Stimulated activated CD8-positive, alpha-beta memory T cell treated with anti-CD3 and anti-CD28 coated beads, Interleukin-4, amount 100 ng/mL, for 24 hours (primary cell): ENCODE measurements around the gene KCTD17.

Source experiments
- DNase-seq: peaks from one replicate; pipeline ENCODE4 v3.0.0-alpha.2; 2020; ENCODE audit warnings: low read depth

The KCTD17 gene

DNA sequence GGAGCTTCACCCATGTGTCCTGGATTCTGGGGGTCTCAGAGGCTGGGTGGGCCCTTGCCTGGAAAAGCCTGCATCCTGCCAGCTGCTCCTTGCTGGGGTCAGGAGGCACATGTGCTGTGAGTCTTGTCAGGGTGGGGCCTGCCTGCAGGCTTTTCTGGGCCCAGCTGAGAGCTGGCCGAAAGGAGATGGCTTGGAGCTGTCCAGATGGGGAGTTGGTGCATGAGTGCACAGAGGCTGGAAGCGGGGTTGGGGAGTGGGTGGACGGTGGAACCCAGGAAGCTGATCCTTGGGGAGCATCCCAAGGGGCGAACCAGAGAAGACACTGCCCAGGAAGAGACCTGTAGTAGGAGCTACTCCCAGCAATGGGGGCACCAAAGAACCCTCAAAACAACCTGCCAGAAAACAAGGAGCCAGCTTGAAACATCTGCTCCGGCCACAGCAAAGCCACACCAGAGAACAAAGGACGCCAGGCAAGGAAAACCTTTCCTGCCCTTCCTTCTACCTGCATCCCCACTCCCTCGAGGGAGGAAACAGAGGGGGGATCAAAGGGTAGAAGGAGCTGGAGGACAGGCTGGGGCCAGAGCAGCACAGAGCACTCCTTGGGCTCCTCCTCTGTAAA, 8.2 kb upstream of the KCTD17 start:
- no peak for DNase-seq

DNA sequence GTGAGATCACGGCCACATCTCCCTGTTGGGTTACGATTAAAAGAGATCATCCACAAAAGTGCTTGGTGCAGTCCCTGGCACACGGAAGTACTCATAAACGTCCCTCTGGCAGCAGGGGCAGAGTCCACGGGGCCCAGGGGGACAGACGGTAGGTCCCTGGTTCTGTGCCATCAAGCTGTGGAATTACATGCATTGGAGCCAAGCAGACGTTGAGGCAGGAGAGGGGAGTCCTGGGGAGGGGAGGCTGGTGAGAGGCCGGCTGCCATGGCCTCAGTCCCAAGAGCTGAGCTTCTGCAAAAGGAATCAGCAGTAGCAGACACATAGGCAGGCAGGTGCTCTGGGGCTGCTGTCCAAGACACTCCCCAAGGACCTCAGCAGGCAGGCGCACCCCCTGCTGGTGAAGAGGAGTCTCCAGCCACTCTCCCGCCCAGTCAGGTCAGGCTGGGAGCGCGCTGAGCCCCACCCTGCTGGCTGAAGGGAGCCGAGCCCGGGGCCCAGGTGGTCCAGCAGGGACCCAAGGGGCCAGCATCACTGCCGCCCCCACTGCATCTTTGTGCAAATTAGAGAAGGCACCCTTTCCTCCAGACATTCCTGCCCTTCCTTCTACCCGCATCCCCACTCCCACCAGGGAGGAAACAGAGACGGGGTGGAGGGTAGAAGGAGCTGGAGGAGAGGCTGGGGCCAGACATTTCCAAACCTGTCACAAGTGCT, 7.6 kb upstream of the KCTD17 start:
- peak; percentile 26 for DNase-seq

DNA sequence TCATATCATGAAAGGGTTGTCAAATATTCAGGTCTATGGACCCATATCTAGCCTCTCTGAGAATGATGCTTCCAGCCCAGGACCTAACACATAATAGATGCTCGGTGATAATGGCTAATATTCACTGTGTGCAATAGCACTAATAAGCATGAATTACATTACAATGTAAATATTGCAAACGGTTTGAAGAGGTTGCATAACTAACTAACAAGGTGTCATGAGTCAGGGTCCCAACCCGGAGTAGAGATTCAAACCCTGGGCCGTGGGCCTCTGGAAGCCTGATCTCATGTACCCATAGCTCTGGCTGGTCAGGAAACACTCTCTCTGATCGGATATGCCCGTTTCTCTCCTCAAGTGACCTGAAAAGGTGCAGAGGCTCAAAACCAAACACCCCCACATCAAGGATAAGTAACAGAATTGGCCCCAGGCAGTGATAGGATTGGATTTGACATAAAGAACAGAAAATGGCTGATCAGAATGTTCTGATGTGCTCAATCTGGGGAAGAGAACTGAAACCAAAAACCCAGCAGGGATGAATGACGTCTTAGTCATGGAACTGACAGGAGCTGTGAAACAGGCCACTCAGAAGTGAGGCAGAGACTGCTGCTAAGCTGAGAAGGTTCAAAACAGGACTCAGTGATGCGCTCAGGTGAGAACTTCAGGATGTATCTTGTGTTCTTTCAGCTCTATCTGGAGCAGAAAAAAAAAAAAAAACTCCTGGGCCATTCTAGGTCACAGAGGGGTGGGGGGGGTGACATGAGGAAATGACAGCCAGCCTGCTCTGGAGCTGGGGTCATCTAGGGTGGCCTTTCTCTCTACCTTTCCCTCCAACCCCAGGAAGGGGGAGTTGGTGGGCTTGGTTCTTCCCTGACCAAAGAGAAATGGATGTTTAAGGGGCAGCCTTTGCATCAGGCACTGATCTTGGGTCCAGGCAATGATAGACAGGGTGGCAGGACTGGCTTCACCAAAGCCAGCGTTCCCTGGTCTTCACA, 6.6 kb upstream of the KCTD17 start:
- no peak for DNase-seq

DNA sequence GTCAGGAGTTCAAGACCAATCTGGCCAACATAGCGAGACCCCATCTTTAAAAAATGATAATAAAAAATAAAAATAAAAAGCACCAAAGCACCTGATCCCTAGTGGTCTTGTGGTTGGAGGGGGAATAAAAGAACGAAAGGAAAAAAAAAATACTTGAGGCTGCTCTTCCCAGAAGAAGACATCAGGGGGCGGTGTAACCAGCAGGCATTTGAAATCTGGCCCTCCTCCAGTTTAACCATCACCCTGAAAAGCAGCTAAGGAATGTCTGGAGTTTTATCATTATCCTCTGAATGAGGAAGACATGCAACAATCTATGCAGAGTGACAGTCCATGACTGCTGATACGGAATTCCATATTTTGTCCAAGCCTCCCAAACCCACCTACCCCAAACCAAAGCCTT, 5.6 kb upstream of the KCTD17 start:
- no peak for DNase-seq

DNA sequence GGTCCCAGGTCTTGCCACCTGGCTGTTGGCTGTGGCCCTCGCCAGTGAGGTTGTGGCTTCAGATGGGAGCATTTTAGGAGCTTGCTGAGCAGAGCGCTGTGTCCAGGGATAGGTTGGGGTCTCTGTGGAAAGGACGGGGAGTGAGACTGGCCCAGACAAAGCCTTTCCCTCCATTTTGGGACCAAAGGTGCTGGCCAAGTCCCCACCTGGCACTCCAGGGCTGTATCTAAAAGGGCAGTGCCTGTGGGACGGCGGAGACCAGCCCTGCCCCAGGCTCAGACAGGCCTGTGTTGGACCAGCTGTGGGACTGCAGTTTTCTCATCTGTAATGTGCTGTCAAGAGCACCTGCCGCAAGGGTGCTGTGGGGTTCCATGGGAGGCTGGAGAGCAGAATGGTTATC, 5.0 kb upstream of the KCTD17 start:
- no peak for DNase-seq

DNA sequence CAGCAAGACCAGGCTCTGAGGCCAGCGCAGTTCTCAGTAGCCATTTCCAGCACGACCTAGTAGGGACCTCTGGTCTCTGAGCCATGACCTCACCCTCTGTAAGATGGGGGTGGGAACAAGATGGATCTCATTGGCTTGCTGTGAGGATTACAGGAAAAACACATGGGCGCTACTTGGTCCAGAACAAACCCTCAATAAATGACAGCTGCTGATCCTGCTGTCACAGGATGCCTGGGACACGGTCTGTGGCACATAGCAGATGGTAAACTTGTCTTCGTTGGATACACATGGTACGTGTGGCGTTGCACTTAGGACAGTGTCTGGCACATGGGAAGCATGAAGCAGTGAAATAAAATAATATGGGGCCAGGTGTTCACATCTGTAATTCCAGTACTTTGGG, 4.5 kb upstream of the KCTD17 start:
- DNase-seq: no peak

DNA sequence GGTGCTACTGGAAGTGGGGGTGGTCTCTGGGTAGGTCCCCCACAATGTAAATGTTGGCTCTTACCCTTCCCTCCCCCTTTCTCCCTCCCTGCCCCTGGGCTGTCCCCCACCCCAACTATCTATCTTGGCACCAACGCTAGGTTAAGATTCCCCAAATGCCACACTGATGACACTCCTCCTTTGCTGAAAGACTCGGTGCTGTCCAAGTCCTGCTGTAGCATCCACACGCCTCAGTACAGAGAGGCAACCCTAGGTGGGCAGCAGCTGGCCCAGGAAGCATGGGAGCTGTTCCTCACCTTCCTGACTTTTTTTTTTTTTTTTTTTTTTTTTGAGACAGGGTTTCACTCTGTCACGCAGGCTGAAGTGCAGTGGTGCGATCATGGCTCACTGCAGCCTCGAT, 3.4 kb upstream of the KCTD17 start:
- no peak for DNase-seq

DNA sequence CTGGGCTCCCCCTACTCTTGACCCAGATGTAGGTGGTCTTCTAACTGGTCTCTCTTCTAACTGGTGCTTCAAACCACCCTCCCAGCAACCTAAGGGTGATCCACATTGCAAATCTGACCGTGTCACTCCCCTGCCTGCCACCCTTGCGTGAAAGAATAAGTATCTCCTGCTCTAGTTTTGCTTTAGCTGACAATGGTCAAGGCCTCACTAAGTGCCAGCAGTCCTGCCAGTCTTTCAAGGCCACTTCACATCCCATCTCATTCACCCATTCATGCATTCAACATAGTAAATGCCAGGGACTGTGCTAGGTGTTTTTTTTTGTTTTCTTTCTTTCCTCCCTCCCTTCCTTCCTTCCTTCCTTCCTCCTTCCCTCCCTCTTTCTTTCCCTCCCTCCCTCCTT, 2.3 kb upstream of the KCTD17 start:
- DNase-seq: no peak

DNA sequence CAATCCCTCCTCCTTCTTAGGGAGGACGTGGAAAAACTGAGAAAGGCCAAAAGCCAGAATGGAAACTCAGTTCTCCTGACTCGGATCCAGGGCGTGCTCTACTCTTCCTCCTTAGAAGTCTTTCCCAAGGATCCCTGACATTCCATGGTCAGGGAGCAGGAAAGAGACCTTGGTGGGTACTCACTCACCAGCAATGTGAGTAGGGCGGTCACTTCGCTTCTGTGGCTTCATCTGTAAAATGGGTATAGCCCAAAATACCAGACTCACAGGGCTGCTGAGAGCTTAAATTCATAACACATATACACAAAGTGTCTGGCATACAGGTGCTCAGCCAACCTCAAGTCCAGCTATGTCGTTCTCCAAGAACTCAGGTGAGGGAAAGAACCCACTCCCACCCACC, 629 bp upstream of the KCTD17 start:
- DNase-seq: no peak

DNA sequence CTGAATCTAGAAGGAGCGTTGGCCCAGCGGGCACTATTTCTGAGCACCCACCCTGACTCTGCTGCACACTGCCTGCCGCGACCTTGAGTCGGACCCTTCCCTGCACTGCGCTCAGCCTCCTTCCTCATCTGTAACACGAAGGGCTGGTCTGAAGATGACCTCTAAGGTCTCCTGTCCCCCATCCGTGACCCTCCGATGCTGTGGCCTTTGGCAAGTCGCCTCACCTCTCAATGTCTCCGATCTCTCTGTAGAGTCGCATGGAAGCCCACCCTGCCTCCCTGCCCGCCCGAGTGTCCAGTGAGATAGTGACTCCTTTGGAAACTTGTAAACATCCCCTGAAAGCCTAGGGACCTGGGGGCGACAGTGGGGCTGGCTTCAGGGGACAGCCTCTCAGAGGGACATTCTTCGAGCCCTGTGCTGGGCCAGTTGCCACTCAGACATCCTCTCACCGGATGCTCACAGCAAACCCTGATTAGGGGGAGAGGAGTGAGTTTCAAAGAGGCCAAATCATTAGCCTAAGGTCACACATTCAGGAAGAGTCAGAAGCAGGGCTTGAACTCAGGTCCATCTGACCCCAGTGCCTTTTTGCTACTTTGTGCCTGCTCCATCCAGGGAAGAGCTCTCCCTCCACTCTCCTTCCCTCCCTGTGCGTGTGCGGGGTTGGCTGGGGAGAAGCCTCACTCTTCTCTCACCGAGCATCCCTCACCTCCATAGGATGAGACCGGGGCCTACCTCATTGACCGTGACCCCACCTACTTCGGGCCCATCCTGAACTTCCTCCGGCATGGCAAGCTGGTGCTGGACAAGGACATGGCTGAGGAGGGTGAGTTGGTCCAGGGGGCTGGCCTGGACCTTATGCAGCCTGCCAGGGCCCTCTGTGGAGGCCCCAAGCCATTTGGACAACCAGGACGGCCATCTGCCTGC, 1.1 kb downstream of the KCTD17 start:
- DNase-seq: no peak

DNA sequence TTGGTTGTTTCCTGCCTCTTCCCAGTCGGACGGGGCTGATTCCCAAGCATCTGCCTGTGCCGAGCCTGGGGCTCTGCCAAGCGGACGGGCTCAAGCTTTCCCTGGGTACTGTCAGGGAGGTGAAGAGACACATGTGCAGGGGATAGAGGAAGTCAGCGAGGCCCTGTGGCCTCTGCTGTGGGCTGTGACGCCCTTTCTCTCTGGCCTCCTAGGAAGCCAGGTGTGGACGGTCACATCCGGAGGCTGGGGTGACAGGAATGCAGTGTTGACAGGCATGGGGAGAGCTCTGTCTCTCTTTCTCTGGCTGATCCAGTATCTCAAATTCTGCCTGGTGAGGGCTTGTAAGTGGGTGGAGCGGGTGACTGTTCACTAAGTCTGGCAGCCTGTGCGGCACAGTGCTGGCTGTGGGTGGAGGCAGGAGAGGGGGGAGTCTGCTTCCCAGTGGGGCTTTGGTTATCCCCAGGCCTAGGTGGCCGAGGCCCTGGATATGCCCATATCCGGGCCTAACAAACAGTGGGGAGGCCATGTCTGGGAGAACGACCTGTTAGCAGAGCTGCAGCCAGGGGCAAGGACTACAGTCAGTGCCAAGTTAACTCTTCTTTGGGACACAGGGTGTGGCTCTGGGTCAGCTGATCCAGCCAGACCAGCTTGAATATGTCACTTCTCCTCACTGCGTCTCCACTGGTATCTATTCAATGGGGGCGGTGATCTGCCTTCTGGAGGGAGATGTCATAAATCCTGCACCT, 1.9 kb downstream of the KCTD17 start:
- no peak for DNase-seq

DNA sequence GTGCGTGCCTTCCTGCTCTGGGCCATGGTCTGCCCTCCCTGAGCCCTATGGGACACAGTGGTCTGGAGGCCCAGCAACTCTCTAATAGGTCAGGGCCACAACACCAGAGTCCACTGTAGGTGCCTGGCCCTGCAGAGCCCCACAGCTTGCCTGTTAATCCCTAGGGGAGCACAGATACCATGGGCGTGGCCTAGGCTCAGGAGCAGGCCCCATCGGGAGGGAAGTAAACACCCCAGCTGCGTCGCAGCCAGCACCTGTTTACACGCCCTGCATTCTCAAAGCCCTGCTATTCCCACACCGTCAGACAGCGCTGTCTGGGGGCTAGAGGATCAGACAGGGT, 2.5 kb downstream of the KCTD17 start:
- DNase-seq: no peak

DNA sequence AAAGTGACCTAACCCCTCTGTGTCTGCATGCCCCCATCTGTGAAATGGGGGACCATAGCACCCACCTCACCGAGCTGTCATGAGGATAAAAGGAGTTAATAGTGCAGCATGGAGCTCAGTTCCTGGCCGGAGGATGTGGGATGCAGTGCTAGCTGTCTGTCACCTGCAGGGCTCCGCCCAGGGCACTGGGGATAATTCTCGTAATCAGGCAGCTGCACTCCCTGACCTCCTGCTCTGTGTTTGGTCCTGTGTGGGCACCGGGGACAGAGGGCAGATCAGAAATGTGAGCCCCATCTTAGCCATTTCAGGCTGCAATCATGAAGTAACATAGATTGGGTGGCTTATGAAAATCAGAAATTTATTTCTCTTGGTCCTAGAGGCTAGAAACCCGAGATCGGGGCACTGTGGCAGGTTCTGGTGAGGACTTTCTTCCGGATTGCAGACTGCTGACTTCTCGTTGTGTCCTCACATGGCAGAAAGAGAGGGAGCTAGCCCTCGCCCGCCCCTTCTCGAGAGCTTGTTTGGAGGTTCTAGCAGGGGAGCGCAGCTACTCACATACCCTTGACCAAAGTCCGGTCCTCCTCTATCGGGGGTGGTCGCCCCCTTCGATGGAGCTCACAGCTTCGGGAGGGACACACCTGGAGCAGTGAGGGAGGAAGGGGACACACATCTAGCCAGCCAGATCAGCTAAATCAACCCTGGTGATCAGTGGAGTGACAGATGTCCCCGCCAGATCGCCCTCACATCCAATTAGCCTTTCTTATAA, 3.2 kb downstream of the KCTD17 start:
- no peak for DNase-seq

DNA sequence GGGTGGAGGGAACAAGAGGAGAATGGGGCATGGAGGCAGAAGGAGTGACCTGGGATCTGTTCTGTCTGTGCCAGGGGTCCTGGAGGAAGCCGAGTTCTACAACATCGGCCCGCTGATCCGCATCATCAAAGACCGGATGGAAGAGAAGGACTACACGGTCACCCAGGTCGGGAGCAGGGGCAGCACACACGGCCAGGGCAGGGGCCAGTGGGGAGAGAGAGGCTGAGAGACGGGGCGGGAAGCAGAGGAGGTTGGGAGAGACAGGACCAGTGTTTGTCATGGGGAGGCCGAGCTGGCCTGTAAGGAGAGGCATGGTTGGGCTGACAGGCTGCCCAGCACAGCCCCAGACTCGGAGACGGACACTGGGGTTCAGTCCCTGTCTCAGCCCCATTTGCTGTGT, 4.7 kb downstream of the KCTD17 start:
- no peak for DNase-seq

DNA sequence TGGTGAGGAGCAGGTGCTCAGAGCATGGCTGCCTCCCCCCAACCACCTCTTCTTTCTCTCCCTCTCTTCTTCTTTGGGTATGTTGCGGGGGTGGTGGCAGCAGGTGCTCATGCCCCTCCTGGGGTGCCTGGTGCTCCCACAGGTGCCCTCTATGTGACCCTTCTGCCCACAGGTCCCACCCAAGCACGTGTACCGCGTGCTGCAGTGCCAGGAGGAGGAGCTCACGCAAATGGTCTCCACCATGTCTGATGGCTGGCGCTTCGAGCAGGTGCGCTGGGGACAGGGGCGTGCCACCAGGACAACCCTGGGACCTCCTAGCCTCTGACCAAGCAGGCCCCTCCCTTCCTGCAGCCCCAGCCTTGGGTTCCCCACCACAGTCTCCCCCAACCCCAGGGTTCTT, 5.7 kb downstream of the KCTD17 start:
- no peak for DNase-seq

DNA sequence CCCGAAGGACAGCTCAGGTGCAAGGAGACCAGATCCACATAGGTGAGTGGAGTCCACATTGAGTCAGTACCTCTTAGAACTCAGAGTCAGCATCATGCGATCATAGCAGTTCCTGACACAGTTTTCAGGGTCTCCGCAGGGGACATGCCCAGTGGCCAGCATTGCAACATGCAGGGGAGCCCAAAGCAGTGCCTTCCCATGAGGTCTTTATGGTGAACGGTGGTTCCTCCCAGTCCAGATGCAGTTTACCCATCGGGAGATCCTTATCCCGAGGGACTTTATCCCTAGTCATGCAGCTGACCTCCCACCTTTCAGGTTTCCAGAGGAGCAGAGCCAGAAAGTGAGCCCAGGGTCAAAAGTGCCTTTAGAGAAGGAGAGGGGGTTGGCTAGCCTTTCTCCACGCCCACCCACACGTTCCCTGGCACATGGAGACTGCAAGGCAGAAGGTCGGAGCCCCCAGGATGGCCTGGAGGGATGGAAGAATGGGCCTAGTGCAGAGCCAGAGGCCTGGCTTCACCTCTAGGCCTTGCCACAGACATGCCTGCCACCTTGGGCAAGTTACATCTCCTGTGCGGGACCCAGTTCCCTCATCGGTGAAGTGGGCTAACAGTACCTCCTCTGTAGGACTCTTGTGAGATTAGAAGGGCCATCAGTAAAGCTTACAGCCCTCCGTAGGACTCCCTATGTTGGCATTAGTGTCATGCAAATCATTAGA, 6.4 kb downstream of the KCTD17 start:
- no peak for DNase-seq

DNA sequence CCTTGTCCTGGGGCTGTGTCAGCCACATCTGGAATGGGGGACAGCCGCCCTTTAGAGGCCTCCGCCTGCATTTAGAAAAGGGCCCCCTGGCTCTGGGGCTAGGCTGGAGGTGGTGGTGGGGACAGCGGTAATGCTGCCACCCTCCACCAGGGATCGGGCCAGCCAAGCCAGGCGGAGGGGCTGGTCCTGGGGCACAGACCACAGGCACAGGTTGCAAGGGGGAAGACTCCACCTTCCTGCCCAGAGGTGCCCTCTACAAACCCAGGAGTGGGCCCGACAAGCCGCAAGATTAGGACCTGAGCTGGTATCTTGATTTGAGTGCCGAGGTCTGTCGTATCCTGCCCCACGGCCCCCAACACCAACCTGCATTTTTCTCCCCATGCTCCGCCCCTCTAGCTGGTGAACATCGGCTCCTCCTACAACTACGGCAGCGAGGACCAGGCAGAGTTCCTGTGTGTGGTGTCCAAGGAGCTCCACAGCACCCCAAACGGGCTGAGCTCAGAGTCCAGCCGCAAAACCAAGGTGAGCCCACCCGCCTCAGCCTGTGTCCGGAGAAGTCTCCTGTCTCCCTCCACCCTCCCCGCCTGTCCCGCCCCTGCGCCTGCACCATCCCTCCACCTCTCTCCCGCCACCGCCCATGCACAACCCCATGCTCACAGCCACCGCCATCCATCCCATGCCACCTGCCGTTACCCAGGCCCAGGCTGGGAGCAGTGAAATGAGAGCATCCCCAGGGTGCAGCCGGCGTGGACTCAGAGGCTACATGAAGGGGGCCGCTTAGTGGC, 7.6 kb downstream of the KCTD17 start:
- DNase-seq: no peak

DNA sequence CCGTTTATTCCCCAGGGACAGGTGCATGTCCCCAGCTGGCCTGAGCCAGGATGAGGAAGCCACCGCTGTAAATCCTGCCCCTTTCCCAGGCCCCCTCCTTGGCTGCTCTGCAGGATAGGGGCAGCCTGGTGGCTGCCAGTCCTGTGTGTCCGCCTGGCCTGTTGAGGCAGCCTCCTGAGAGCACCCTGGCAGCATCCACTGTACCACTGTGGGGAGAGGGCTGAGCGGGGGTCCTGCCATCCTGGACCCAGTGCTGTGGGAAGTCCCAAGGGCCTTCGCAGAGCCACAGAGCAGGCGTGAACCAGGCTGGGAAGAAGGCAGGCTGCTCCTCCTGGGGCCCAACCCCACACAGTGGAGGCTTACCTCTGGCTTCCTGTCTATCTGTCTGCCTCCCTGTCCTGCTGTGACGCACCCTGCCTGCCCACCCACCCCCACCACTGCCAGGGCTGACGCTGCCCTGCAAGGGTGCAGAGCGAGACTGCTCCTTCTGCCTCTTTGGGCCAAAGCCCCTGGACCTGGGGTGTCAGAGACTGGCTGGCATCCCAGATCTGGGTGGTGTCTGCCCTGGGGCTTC, 8.4 kb downstream of the KCTD17 start:
- no peak for DNase-seq
